GM12892 (cell line): Measurements from ENCODE around the gene HLA-A.

ENCODE experiments used
- POLR2A ChIP-seq: IDR thresholded peaks from 2 replicates; pipeline ENCODE4 v1.6.1; 2011; ENCODE audit warnings: low read depth, low read length, control low read depth
- POLR2AphosphoS5 ChIP-seq: IDR thresholded peaks from 2 replicates; pipeline ENCODE4 v1.6.1; 2011; ENCODE audit warnings: low read depth, low read length, control low read depth
- TAF1 ChIP-seq: IDR thresholded peaks from 2 replicates; pipeline ENCODE4 v1.6.1; 2011; ENCODE audit warnings: low read depth, mild to moderate bottlenecking, control low read depth, low read length, borderline replicate concordance

GRCh38 chr6:29976253-29976587 lies 33.9 kb downstream of the HLA-A start:
- TF ChIP-seq POLR2AphosphoS5 (no peak), POLR2A (no peak), TAF1 (no peak)
